HCT116 (cell line): ENCODE results near the gene AATF. TPM values are rescaled to one million over a fixed set of nuclear protein-coding genes. Genes with fewer than 3 reads are reported as not detected.

Source experiments
- ATAC-seq: fragments of 200-7000 bp; cut with Tn5 transposase; 2 replicates; pipeline ENCODE4 v1.9.1; 2020; ENCODE audit warnings: mild to moderate bottlenecking, moderate library complexity
- BruUV-seq: library from RNA; stranded (reverse); fragments of 400-500 nt; replicated peaks from 2 replicates; lab custom pipeline; 2021; lab: Mats Ljungman, UMichigan
- CTCF ChIA-PET: fragments of 300-600 bp; sonication (Branson Sonifier 250); formaldehyde crosslinking; loops from one replicate; lab custom pipeline; 2021; ENCODE audit warnings: antibody characterized with exemption; lab: Charles Lee
- POLR2A ChIA-PET: fragments of 300-600, 350-600 bp; sonication (Branson Sonifier 250); formaldehyde crosslinking; loops from one replicate; lab custom pipeline; 2021; ENCODE audit warnings: antibody characterized with exemption; lab: Charles Lee
- RAD21 ChIA-PET, 2 experiments: fragments of 300-600 bp; sonication (Branson Sonifier 250); formaldehyde crosslinking; loops; one replicate each; lab custom pipeline; 2023; ENCODE audit warnings: low total read pairs in 2 of 2; ENCODE audit not compliant: uncharacterized antibody in 2 of 2, unreplicated experiment in 2 of 2, low non-redundant PET in 1 of 2; lab: Charles Lee
- DNase-seq: peaks from one replicate; pipeline ENCODE4 v3.0.0-alpha.2; 2010; ENCODE audit warnings: low read depth, low spot score
- H2AFZ ChIP-seq: fragments of 200-600 bp; shearing (Covaris generic), sonication (generic); 2 replicates; pipeline ENCODE4 v1.6.1; 2017; ENCODE audit warnings: low read depth, mixed run types, mixed read lengths, antibody characterized with exemption, low read length; ENCODE audit not compliant: poor library complexity, severe bottlenecking
- H3K27ac ChIP-seq: 2 replicates; pipeline ENCODE4 v1.5.1; 2012; ENCODE audit warnings: low read depth, low read length
- H3K27me3 ChIP-seq: fragments of 200-600 bp; sonication (generic); 2 replicates; pipeline ENCODE4 v1.6.1; 2016; ENCODE audit warnings: mixed run types, low read length, mixed read lengths; ENCODE audit not compliant: insufficient read depth
- H3K36me3 ChIP-seq, 2 experiments: fragments of 200-500 bp in 1 of 2; fragments of 200-600 bp in 1 of 2; sonication (Bioruptor generic) in 1 of 2; sonication (generic) in 1 of 2; 2 replicates each; pipeline versions ENCODE4 v1.5.1 to v1.6.1; 2014 to 2016; ENCODE audit warnings: low read length in 2 of 2, inconsistent platforms in 1 of 2, mixed read lengths in 1 of 2, mixed run types in 1 of 2; ENCODE audit not compliant: insufficient read depth in 2 of 2, control insufficient read depth in 1 of 2
- H3K4me1 ChIP-seq, 2 experiments: fragments of 200-600 bp in 1 of 2; sonication (generic) in 1 of 2; 2 replicates each; pipeline versions ENCODE4 v1.5.1 to v1.6.1; 2012 to 2017; ENCODE audit warnings: low read length in 2 of 2, inconsistent platforms in 1 of 2, mild to moderate bottlenecking in 1 of 2, mixed read lengths in 1 of 2, mixed run types in 1 of 2, moderate library complexity in 1 of 2; ENCODE audit not compliant: insufficient read depth in 2 of 2, control insufficient read depth in 1 of 2
- H3K4me2 ChIP-seq: fragments of 200-600 bp; sonication (generic); 2 replicates; pipeline ENCODE4 v1.6.1; 2017; ENCODE audit warnings: mixed run types, low read length, mixed read lengths
- H3K4me3 ChIP-seq, 2 experiments: fragments of 200-600 bp in 1 of 2; sonication (generic) in 1 of 2; replicated peaks in 1 of 2; 2 replicates each; pipeline ENCODE4 v1.5.1; 2011 to 2016; ENCODE audit warnings: low read length in 2 of 2, control low read depth in 1 of 2, low read depth in 1 of 2, mild to moderate bottlenecking in 1 of 2, mixed read lengths in 1 of 2, mixed run types in 1 of 2
- H3K79me2 ChIP-seq: fragments of 200-600 bp; sonication (generic); 2 replicates; pipeline ENCODE4 v1.6.1; 2017; ENCODE audit warnings: mild to moderate bottlenecking, mixed run types, low read length, moderate library complexity, mixed read lengths; ENCODE audit not compliant: insufficient read depth
- H3K9ac ChIP-seq: fragments of 200-600 bp; sonication (generic); 2 replicates; pipeline ENCODE4 v1.6.1; 2016; ENCODE audit warnings: low read length, mixed read lengths
- H3K9me2 ChIP-seq: fragments of 200-600 bp; sonication (generic), shearing (Covaris generic); 2 replicates; pipeline ENCODE4 v1.6.1; 2017; ENCODE audit warnings: mixed run types, mild to moderate bottlenecking, moderate library complexity; ENCODE audit not compliant: insufficient read depth
- H3K9me3 ChIP-seq, 2 experiments: fragments of 200-500 bp in 1 of 2; fragments of 200-600 bp in 1 of 2; sonication (Bioruptor generic) in 1 of 2; sonication (generic) in 1 of 2; 2 replicates each; pipeline ENCODE4 v1.6.1; 2014 to 2017; ENCODE audit warnings: low read length in 2 of 2, mixed read lengths in 2 of 2, inconsistent platforms in 1 of 2, low read depth in 1 of 2, mild to moderate bottlenecking in 1 of 2, mixed run types in 1 of 2, moderate library complexity in 1 of 2; ENCODE audit not compliant: control insufficient read depth in 1 of 2, insufficient read depth in 1 of 2
- H4K20me1 ChIP-seq: fragments of 200-600 bp; sonication (generic), shearing (Covaris generic); 2 replicates; pipeline ENCODE4 v1.6.1; 2017; ENCODE audit warnings: mixed run types, mild to moderate bottlenecking, moderate library complexity; ENCODE audit not compliant: insufficient read depth
- CBX3 ChIP-seq: IDR thresholded peaks from 2 replicates; pipeline ENCODE4 v1.6.1; 2012; ENCODE audit warnings: low read depth
- CEBPB ChIP-seq: IDR thresholded peaks from 2 replicates; pipeline ENCODE4 v1.6.1; 2012; ENCODE audit warnings: low read depth
- ELF1 ChIP-seq: IDR thresholded peaks from 2 replicates; pipeline ENCODE4 v1.6.1; 2012; ENCODE audit warnings: low read depth, borderline replicate concordance
- EZH2 ChIP-seq: fragments of 200-600 bp; sonication (generic); IDR thresholded peaks from 2 replicates; pipeline ENCODE4 v1.6.1; 2017; ENCODE audit warnings: antibody characterized with exemption, mixed run types
- EZH2phosphoT487 ChIP-seq: fragments of 200-600 bp; IDR thresholded peaks from 2 replicates; pipeline ENCODE4 v1.6.1; 2018; ENCODE audit warnings: antibody characterized with exemption, borderline replicate concordance
- FOSL1 ChIP-seq: IDR thresholded peaks from 2 replicates; pipeline ENCODE4 v1.6.1; 2012; ENCODE audit warnings: low read depth
- JUND ChIP-seq: IDR thresholded peaks from 2 replicates; pipeline ENCODE4 v1.6.1; 2012
- POLR2AphosphoS5 ChIP-seq: IDR thresholded peaks from 2 replicates; pipeline ENCODE4 v1.6.1; 2011; ENCODE audit warnings: mild to moderate bottlenecking, low read depth, low read length, moderate library complexity
- RAD21 ChIP-seq: IDR thresholded peaks from 2 replicates; pipeline ENCODE4 v1.6.1; 2012; ENCODE audit warnings: low read depth, mild to moderate bottlenecking
- REST ChIP-seq: IDR thresholded peaks from 2 replicates; pipeline ENCODE4 v1.6.1; 2012; ENCODE audit warnings: low read depth
- SIN3A ChIP-seq: IDR thresholded peaks from 2 replicates; pipeline ENCODE4 v1.6.1; 2012; ENCODE audit warnings: low read depth
- SP1 ChIP-seq: IDR thresholded peaks from 2 replicates; pipeline ENCODE4 v1.6.1; 2012; ENCODE audit warnings: low read depth
- SRF ChIP-seq: IDR thresholded peaks from 2 replicates; pipeline ENCODE4 v1.6.1; 2012; ENCODE audit warnings: low read depth
- TCF7L2 ChIP-seq: IDR thresholded peaks from 2 replicates; pipeline ENCODE4 v1.7.0; 2011; ENCODE audit warnings: borderline replicate concordance, inconsistent platforms; ENCODE audit not compliant: insufficient read depth, insufficient read length; ENCODE audit errors: extremely low read depth
- YY1 ChIP-seq: IDR thresholded peaks from 2 replicates; pipeline ENCODE4 v1.6.1; 2011; ENCODE audit warnings: low read length, low read depth, moderate library complexity, mild to moderate bottlenecking; ENCODE audit not compliant: insufficient replicate concordance; ENCODE audit errors: extremely low read depth
- ZFX ChIP-seq: fragments of 450-650 bp; IDR thresholded peaks from 2 replicates; pipeline ENCODE4 v1.6.1; 2017
- ZNF274 ChIP-seq: fragments of 200-500 bp; sonication (Bioruptor generic); IDR thresholded peaks from 2 replicates; pipeline ENCODE4 v1.6.1; 2014; ENCODE audit warnings: mild to moderate bottlenecking, low read depth, low read length, inconsistent platforms
- intact Hi-C: fragments of 100-400 bp; cut with micrococcal nuclease; formaldehyde crosslinking; loops from 2 replicates; pipeline ENCODE4 v1.10.0; 2022
- total RNA-seq: library from RNA; stranded (reverse); gene quantifications from one replicate; pipeline ENCODE4 v1.2.1, GENCODE V29; 2021; ENCODE audit not compliant: unreplicated experiment
- TF ChIP-seq, protein P1 (sequence below): IDR thresholded peaks from 2 replicates; pipeline ENCODE4 v1.6.1; 2012
- TF ChIP-seq, protein P2 (sequence below), 3 experiments: fragments of 200-600 bp in 1 of 3; sonication (generic) in 1 of 3; IDR thresholded peaks in 2 of 3; conservative IDR thresholded peaks in 1 of 3; 2 replicates each; pipeline ENCODE4 v1.5.1; 2012 to 2017; ENCODE audit warnings: low read depth in 2 of 3, low read length in 2 of 3, antibody characterized with exemption in 1 of 3, borderline replicate concordance in 1 of 3, control low read depth in 1 of 3, mild to moderate bottlenecking in 1 of 3, mixed read lengths in 1 of 3, mixed run types in 1 of 3, moderate library complexity in 1 of 3; ENCODE audit not compliant: insufficient read depth in 1 of 3
- TF ChIP-seq, protein P3 (sequence below): IDR thresholded peaks from 2 replicates; pipeline ENCODE4 v1.6.1; 2012

The AATF gene
- total RNA-seq, 1 experiment from 2014 or later, result 105 TPM

DNA sequence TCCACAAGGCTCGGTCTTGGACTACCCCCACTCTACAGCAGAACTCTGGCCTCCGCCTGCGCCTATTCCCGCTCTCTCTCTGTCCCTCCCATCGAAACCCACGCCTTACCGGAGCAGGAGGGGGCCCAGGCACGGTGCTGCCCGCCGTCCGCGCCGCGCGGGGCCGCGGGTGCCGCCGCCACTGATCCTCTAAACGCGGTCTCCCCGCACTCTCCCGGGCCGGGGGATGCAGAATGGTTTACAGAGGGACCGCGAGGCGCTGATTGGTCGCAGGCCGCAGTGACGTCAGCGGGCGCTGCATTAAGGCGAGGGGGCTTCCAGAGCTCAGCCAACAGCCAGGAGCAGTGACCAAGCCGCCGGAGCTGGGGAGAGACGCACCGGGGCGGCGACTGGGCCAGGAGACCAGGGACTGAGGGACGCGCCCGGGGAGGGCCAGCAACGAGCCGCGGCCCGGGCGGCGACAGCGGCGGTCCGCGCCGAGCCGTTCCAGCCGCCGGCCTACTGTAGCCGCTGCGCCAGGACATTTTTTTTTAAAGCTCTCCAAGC lies 12.2 kb upstream of the AATF start (continued):
- no peak for TF ChIP-seq REST
- no peak for TF ChIP-seq SP1

DNA sequence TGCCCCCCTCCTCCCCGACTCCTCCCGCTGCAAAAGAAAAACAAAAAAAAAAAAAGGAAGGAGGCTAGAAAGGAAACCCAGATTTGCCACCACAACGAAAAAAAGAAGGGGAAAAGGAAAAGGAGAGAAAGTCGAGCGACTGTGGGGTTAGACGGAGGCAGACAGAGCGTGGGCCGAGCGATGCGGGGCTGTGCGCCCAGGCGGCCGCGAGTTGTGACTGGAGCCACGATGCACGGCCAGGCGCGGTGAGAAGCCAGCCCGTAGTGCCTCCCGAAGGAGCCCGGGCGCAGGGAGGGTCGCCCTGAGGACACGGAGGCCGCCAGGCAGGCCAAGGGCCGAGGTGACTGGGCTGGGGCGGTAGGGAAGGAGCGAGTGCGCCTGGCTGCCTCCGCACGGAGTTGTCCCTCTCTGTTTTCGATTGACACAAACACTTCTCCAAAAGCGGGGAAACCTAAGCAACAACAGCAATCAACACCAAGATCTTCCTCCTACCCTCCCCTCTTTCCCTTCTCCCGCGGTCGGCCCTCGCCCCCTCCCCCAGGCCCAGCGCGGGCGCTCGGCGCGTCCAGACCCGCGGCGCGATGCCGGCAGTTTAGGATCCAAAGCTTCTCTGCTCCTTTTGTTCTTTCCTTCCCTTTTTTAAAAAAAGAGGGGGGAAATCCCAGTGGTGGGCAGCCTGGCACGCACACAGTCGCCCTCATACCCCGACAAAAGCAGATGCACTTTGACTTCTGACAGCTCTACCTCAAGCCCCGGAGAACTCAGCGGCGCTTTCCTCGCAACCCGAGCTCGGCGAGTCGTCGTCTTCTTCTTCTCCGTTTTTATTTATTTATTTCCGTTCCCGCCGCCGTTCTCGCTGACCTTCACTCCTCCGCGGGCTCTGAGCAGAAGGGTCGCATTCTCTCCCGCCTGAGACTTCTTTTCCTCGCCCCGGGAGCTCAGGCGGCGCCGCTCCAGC lies 11.5 kb upstream of the AATF start, which contains the start of gene LHX1:
Gene LHX1 (plus strand): TSS at position 475 of the 958 bp plus-strand sequence. CDS start 723 bp downstream, outside the sequence.
- H3K9ac ChIP-seq, result no peak within 1 kb of the TSS
- no peak within 1 kb of the TSS for H3K27ac ChIP-seq
- BruUV-seq, result no TSS peak
- intact Hi-C loops, result no loop called here
- ATAC-seq (no peak), DNase-seq (no peak)
- no peaks in the 10 kb centered on the region for H3K9me2 ChIP-seq
- no peaks in the 10 kb centered on the region for H4K20me1 ChIP-seq
- no peak within 1 kb of the TSS for H2AFZ ChIP-seq
- H3K4me1 ChIP-seq, result peaks cover 2 to 13% of the 10 kb centered on the region in 2 experiments; a peak in 2 of 4 replicates
- ChIA-PET CTCF (no interaction called here), RAD21 (no interaction called here), POLR2A (no interaction called here)
- H3K4me2 ChIP-seq, result peak within 1 kb of the TSS; percentile 67
- H3K9me3 ChIP-seq, result no peaks in the 10 kb centered on the region
- H3K79me2 ChIP-seq, result no peaks in the 10 kb centered on the region
- H3K27me3 ChIP-seq, result no peaks in the 10 kb centered on the region
- H3K36me3 ChIP-seq, result no peaks in the 10 kb centered on the region
- H3K4me3 ChIP-seq, result no peak within 1 kb of the TSS
- TF ChIP-seq YY1, result no peak
- no peak for TF ChIP-seq ZNF274
- TF ChIP-seq EZH2phosphoT487, result no peak
- TF ChIP-seq ELF1, result no peak
- no peak for TF ChIP-seq CEBPB
- TF ChIP-seq, protein P1, sequence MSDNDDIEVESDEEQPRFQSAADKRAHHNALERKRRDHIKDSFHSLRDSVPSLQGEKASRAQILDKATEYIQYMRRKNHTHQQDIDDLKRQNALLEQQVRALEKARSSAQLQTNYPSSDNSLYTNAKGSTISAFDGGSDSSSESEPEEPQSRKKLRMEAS, result no peak
- TF ChIP-seq FOSL1, result no peak
- no peak for TF ChIP-seq ZFX
- TF ChIP-seq RAD21, result no peak
- TF ChIP-seq, protein P2, sequence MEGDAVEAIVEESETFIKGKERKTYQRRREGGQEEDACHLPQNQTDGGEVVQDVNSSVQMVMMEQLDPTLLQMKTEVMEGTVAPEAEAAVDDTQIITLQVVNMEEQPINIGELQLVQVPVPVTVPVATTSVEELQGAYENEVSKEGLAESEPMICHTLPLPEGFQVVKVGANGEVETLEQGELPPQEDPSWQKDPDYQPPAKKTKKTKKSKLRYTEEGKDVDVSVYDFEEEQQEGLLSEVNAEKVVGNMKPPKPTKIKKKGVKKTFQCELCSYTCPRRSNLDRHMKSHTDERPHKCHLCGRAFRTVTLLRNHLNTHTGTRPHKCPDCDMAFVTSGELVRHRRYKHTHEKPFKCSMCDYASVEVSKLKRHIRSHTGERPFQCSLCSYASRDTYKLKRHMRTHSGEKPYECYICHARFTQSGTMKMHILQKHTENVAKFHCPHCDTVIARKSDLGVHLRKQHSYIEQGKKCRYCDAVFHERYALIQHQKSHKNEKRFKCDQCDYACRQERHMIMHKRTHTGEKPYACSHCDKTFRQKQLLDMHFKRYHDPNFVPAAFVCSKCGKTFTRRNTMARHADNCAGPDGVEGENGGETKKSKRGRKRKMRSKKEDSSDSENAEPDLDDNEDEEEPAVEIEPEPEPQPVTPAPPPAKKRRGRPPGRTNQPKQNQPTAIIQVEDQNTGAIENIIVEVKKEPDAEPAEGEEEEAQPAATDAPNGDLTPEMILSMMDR (IDR thresholded peaks at IDR 0.05 in 2 of 3, conservative IDR thresholded peaks at IDR 0.05 in 1 of 3; ENCODE audit: borderline replicate concordance in 1 of 3, insufficient read depth in 1 of 3, low read depth in 2 of 3, low read length in 2 of 3), result no peak
- TF ChIP-seq TCF7L2, result no peak
- no peak for TF ChIP-seq CBX3
- TF ChIP-seq POLR2AphosphoS5, result no peak
- no peak for TF ChIP-seq SIN3A
- TF ChIP-seq, protein P3, sequence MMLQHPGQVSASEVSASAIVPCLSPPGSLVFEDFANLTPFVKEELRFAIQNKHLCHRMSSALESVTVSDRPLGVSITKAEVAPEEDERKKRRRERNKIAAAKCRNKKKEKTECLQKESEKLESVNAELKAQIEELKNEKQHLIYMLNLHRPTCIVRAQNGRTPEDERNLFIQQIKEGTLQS, result no peak
- TF ChIP-seq SRF, result no peak
- TF ChIP-seq EZH2, result no peak
- no peak for TF ChIP-seq JUND
